Choroid plexus epithelial cell (primary cell): ENCODE results near the gene SEL1L.

ENCODE experiments used
- DNase-seq: peaks from one replicate; pipeline ENCODE4 v3.0.0-alpha.2; 2010; ENCODE audit warnings: low read depth
- H3K4me3 ChIP-seq: 2 replicates; pipeline ENCODE4 v1.5.1; 2011; ENCODE audit warnings: low read depth, mild to moderate bottlenecking, control low read depth, low read length, moderate library complexity
- TF ChIP-seq, protein P1 (sequence below): conservative IDR thresholded peaks from 2 replicates; pipeline ENCODE4 v1.5.1; 2011; ENCODE audit warnings: low read depth, mild to moderate bottlenecking, control low read depth, inconsistent platforms, low read length, moderate library complexity

Gene SEL1L

DNA sequence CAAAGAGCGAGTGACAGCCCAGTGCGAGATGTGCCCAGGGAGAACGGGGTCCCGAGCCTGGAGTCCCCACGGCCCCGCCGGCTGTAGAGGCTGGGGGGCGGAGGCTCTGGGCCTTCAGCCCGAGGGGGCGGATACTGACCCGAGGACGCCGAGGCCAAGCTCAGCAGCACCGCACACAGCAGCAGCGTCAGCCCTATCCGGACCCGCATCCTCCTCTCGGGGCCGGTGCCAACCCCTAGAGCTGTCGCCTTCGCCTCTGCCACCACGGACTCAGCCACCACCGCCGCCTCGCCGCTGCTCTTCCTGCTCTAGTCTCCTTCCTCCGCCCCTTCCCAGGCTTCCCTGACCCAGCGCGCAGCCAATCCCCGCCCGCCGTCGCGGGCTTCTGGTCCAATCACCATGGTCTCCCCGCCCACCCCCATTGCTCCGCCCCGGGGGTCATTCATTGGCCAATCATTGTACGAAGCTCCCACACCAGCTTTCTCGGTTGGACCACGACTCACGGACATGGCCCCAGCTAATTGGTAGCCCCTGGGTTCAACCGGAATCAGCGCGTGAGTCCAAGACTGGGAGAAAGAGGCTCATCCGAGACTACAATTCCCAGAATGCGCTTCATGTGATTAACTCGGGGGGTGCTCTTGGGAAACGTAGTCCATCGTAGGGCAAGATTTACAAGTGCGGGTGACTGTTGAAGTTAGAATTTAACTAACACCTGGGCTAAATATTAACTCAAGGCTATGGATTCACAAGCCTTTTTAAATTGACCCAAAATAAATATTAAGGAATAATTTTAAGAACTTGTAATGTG is at the start of gene SEL1L:
Gene SEL1L, minus strand, starts transcription at position 318 of the 808 bp plus-strand sequence. Its CDS starts 109 bp downstream, at position 209.
- DNase-seq = peak; percentile 100
- H3K4me3 ChIP-seq = peak within 1 kb of the TSS; percentile 95

DNA sequence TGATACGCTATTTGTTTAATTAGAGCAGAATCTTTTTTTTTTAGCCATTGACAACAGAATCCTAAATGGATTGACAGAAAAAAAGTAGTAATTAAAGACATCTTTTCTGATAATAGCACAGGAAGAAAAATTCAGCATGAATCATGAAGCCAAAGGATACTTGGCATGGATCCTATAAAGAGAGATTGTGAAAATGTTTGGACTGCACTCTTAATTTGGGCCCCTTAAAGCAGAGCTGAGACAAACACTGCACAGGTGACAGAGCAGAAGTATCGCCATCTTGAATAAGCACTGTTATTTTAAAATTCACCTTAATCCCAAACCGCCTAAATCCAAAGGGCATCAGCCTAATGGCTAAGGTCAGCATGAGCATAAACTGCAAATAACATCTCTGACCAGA is 48.8 kb upstream of the SEL1L start:
- TF ChIP-seq, protein P1, sequence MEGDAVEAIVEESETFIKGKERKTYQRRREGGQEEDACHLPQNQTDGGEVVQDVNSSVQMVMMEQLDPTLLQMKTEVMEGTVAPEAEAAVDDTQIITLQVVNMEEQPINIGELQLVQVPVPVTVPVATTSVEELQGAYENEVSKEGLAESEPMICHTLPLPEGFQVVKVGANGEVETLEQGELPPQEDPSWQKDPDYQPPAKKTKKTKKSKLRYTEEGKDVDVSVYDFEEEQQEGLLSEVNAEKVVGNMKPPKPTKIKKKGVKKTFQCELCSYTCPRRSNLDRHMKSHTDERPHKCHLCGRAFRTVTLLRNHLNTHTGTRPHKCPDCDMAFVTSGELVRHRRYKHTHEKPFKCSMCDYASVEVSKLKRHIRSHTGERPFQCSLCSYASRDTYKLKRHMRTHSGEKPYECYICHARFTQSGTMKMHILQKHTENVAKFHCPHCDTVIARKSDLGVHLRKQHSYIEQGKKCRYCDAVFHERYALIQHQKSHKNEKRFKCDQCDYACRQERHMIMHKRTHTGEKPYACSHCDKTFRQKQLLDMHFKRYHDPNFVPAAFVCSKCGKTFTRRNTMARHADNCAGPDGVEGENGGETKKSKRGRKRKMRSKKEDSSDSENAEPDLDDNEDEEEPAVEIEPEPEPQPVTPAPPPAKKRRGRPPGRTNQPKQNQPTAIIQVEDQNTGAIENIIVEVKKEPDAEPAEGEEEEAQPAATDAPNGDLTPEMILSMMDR = no peak
- no peak overlapping the region for H3K4me3 ChIP-seq
- DNase-seq = no peak

More for the DNA sequence above, at the start of gene SEL1L:
- TF ChIP-seq, protein P1 = no peak

DNA sequence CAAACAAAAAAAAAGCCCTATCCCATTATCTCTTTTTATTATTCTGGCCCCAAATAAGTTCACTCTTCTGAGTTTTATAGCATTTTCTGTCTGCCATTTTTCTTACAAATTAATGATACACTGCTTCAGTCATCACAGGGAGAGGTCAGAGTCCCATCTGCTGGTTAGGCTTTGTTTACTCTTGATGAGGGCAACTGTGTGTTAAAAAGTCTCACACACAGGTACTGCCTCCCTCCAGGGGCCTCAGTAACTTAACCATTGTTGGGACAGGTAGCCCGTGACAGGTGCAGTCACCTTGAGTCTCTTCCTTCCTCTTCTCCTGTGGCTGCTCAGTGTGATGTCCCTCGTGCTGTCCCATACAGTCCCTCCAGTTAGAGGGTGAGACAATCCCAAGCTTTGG is 45.5 kb upstream of the SEL1L start:
- TF ChIP-seq, protein P1 = no peak
- H3K4me3 ChIP-seq = no peak overlapping the region
- no peak for DNase-seq

DNA sequence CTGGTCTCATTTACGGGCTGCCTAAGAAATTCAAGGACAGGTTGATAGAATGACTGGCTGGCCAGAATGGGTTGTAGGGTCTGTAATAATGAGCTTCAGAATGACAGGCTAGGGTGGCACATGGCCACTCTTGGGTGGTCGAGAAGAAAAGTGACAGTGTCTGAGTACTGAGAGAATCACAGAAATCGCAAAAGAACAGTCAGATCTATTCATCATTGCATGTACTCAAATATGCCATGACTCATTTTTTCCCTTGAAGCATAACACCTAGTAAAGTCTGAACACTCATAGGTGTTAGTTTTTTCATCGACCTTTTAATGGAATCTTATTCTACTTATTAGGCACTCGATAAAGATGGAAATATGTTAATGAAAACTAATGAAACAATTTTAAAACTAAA is 37.8 kb upstream of the SEL1L start:
- no peak overlapping the region for H3K4me3 ChIP-seq
- DNase-seq = no peak
- TF ChIP-seq, protein P1 = no peak

DNA sequence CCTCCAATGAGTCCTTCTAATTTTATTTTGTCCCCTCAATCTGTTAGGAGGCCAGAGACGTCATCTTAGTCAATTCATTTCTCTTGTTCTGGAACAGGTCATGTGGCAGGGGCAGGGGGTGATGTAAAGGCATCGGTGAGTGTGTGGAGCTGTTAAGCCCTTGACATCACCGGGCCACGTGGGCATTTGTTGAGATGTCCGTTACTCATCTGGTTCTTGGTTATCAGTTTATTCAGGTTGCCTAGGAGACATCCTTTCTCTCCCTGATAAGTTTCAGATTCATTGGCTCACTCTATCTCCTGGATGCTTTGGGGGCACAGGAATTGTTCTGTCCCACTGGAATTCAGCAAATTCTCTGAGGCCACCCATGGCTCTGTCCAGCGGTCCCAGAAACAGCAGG is 33.6 kb upstream of the SEL1L start:
- TF ChIP-seq, protein P1 = no peak
- H3K4me3 ChIP-seq = no peak overlapping the region
- no peak for DNase-seq

DNA sequence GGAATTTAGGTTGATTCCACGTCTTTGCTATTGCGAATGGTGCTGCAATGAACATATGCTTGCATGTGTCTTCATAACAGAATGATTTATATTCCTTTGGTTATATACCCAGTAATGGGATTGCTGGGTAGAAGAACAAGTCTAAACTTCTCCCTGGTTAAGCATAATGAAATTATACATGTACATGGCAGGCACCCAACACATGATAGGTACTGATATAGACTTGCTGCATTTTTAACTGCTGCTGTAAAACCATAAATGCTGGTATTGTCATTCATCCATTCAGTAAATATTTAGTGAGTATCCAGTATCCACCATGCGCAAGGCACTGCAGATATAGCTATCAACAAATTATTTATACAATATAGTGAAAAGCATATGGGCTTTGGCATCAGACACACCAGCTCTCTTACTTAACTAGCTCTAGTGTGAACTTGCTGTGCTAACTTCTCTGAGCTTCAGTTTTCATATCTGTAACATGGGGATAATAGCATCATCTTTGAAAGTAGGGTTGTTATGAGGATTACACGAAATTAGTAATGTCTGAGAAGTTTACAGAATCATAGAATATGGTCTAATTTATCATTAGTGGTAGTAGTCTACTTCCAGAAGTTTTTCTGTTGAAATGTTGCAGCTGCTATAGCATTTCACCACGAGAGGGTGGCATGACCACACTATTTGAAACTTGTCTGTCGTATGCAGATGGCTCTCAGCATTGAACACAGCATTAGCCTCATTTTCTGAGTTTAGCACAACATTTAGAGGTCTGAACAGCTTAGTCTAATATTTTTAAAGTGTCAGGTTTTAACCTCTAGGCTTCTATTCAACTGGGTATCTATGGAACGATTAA is 32.0 kb upstream of the SEL1L start:
- TF ChIP-seq, protein P1 = peak; percentile 49
- DNase-seq = peak; percentile 43
- H3K4me3 ChIP-seq = no peak overlapping the region
